AG04449 (cell line): ENCODE measurements around the gene UROC1.

Experiments used
- CTCF ChIA-PET: fragments of 350-600 bp; formaldehyde crosslinking; extraction: SDS; loops from one replicate; lab custom pipeline; 2021; ENCODE audit warnings: antibody characterized with exemption; lab: Yijun Ruan, JAX
- POLR2A ChIA-PET: fragments of 400-600, 350-600 bp; formaldehyde crosslinking; extraction: SDS; loops from one replicate; lab custom pipeline; 2020; ENCODE audit warnings: antibody characterized with exemption, inconsistent platforms; lab: Yijun Ruan, JAX
- DNase-seq: peaks from one replicate; pipeline ENCODE4 v3.0.0-alpha.2; 2010; ENCODE audit warnings: low read depth, low spot score
- H3K4me3 ChIP-seq: 2 replicates; pipeline ENCODE4 v1.5.1; 2011; ENCODE audit warnings: low read depth, mild to moderate bottlenecking, control low read depth, low read length
- CTCF ChIP-seq: IDR thresholded peaks from one replicate; pipeline ENCODE4 v1.5.1; 2011; ENCODE audit warnings: mild to moderate bottlenecking, moderate library complexity, low read length, control low read depth, inconsistent platforms; ENCODE audit not compliant: insufficient read depth; ENCODE audit errors: missing control alignments

The UROC1 gene

GRCh38 chr3:126465928-126466544 lies 51.5 kb downstream of the UROC1 start:
- POLR2A ChIA-PET: no interaction called here
- no peak overlapping the region for H3K4me3 ChIP-seq

GRCh38 chr3:126464997-126465396 lies 52.6 kb downstream of the UROC1 start:
- ChIA-PET POLR2A (no interaction called here), CTCF (no interaction called here)
- DNase-seq: no peak
- H3K4me3 ChIP-seq: no peak overlapping the region
- no peak for TF ChIP-seq CTCF

More at GRCh38 chr3:126465928-126466544, 51.5 kb downstream of the UROC1 start:
- no peak for TF ChIP-seq CTCF
- CTCF ChIA-PET: interaction anchor here (1.0 to 1.3 kb wide), 3 partner anchors 9 to 15 kb away, joined by 3 to 5 read pairs (median 3); no protein-coding TSS in a partner anchor
- no peak for DNase-seq

- DNase-seq: no peak
- no peak overlapping the region for H3K4me3 ChIP-seq
- CTCF ChIA-PET: no interaction called here
- POLR2A ChIA-PET: no interaction called here
- no peak for TF ChIP-seq CTCF
Measured at GRCh38 chr3:126464494-126464893, 53.1 kb downstream of the UROC1 start.

- CTCF ChIA-PET: no interaction called here
- POLR2A ChIA-PET: no interaction called here
Measured at GRCh38 chr3:126464093-126464492, 53.5 kb downstream of the UROC1 start.

GRCh38 chr3:126463521-126463920 lies 54.1 kb downstream of the UROC1 start:
- TF ChIP-seq CTCF: no peak
- no peak for DNase-seq
- ChIA-PET CTCF (no interaction called here), POLR2A (no interaction called here)
- no peak overlapping the region for H3K4me3 ChIP-seq

More at GRCh38 chr3:126464093-126464492, 53.5 kb downstream of the UROC1 start:
- no peak for TF ChIP-seq CTCF
- no peak for DNase-seq
- H3K4me3 ChIP-seq: no peak overlapping the region

GRCh38 chr3:126461450-126462070 lies 56.0 kb downstream of the UROC1 start:
- ChIA-PET POLR2A (interaction anchor here (0.7 kb wide), 1 partner anchor 15 kb away, joined by 4 read pairs; no protein-coding TSS in a partner anchor), CTCF (interaction anchor here (1.4 kb wide), 1 partner anchor 10 kb away, joined by 6 read pairs; no protein-coding TSS in a partner anchor)

More at GRCh38 chr3:126461450-126462070, 56.0 kb downstream of the UROC1 start:
- no peak for DNase-seq
- no peak overlapping the region for H3K4me3 ChIP-seq
- TF ChIP-seq CTCF: no peak
